Measurements from ENCODE around the gene LIX1L.

DNA sequence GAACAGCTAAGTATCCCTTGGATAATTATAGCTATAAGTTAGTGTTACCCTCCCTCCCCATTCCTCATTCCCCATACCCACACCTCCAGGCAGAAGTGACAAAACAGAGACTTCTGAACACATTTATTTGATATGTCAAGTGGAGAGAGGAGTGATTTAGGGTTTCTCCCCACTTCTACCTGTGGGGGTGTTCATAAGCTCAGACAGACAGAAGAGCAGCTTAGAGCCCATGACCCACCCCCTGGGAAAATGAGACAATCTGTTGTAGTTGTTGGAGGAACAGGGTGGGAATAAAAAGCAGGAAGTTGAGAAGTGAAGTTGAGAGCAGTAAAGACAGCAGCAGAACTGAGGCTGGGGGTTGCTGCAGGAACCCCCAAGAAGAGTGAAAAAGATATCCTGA is 1.5 kb upstream of the LIX1L start:
- TF ChIP-seq, protein P1, sequence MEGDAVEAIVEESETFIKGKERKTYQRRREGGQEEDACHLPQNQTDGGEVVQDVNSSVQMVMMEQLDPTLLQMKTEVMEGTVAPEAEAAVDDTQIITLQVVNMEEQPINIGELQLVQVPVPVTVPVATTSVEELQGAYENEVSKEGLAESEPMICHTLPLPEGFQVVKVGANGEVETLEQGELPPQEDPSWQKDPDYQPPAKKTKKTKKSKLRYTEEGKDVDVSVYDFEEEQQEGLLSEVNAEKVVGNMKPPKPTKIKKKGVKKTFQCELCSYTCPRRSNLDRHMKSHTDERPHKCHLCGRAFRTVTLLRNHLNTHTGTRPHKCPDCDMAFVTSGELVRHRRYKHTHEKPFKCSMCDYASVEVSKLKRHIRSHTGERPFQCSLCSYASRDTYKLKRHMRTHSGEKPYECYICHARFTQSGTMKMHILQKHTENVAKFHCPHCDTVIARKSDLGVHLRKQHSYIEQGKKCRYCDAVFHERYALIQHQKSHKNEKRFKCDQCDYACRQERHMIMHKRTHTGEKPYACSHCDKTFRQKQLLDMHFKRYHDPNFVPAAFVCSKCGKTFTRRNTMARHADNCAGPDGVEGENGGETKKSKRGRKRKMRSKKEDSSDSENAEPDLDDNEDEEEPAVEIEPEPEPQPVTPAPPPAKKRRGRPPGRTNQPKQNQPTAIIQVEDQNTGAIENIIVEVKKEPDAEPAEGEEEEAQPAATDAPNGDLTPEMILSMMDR (IDR thresholded peaks at IDR 0.05), result no peak
- no peak for TF ChIP-seq NFE2L2 (conservative IDR thresholded peaks at IDR 0.05; ENCODE audit: low read length)
- no peak for TF ChIP-seq POLR2A (IDR thresholded peaks at IDR 0.05; ENCODE audit: low read length)
- no peak for TF ChIP-seq RNF2 (IDR thresholded peaks at IDR 0.05; ENCODE audit: borderline replicate concordance, low read depth)

Data from A549 (cell line).